Pancreas (tissue), 10 donors: ENCODE data around the gene EFHD1. TPM values are rescaled to one million over a fixed set of nuclear protein-coding genes. Genes with fewer than 3 reads are reported as not detected.
A peak's percentile ranks its signal among the peaks of the same experiment; 100 is the strongest.
"Not testable (repeated sequence)": the region's sequence is repeated elsewhere in the genome, so short reads cannot be mapped to it uniquely, and the experiment has no call there.

Source experiments
- ATAC-seq, 4 donors: fragments of 200-7000 bp; cut with Tn5 transposase; one replicate each; pipeline versions ENCODE4 v1.8.0 to v1.9.1; 2020; ENCODE audit warnings: mild to moderate bottlenecking in 4 of 4, moderate library complexity in 4 of 4
- DNase-seq, 6 donors: peaks; one replicate each; pipeline ENCODE4 v3.0.0-alpha.2; 2020
- FAIRE-seq: peaks from 2 replicates; lab custom pipeline; 2012; peaks lifted over from hg19 to GRCh38; lab: Jason Lieb, UNC
- H3K27ac ChIP-seq, 4 donors: fragments of 200-600 bp; sonication (generic); 1 replicate in 3 of 4; 2 replicates in 1 of 4; pipeline versions ENCODE4 v1.5.0 to v1.8.0; 2020
- H3K27me3 ChIP-seq, 4 donors: fragments of 200-600 bp; one replicate each; pipeline ENCODE4 v1.8.0; 2021
- H3K36me3 ChIP-seq, 3 donors: fragments of 200-600 bp; sonication (generic) in 1 of 3; one replicate each; pipeline versions ENCODE4 v1.5.0 to v1.8.0; 2020 to 2021
- H3K4me1 ChIP-seq, 3 donors: fragments of 200-600 bp; one replicate each; pipeline ENCODE4 v1.8.0; 2021
- H3K4me3 ChIP-seq, 4 donors: fragments of 200-600 bp; sonication (generic) in 2 of 4; one replicate each; pipeline versions ENCODE4 v1.5.0 to v1.8.0; 2020 to 2021
- H3K9me3 ChIP-seq, 4 donors: fragments of 200-600 bp; one replicate each; pipeline ENCODE4 v1.8.0; 2021
- WGBS, 2 donors: extraction: QIAGEN DNeasy Blood & Tissue Kit; methylation state at CpG; one replicate each; pipeline ENCODE4 v1.1.7; 2013; 5-methylcytosine and 5-hydroxymethylcytosine counted together
- intact Hi-C, 3 donors: fragments of 100-400 bp; cut with DNase I; formaldehyde crosslinking; loops; one replicate each; pipeline versions ENCODE4 v1.11.1 to v1.14.2; 2022
- polyA plus RNA-seq, 2 donors: library from polyadenylated mRNA; stranded (reverse); fragments of 200-250 nt; gene quantifications; one replicate each; pipeline ENCODE4 v1.2.3, GENCODE V29; 2013
- total RNA-seq, 6 donors: library from RNA; stranded (reverse); fragmentation: NEBNext Ultra II Directional in 4 of 6; extraction: Animal tissue kit (Norgen Biotek cat#: 25700) in 4 of 6; gene quantifications; one replicate each; pipeline versions ENCODE4 v1.2.1 to v1.2.4, GENCODE V29; 2021 to 2023
- TF ChIP-seq, protein P1 (sequence below), 4 donors: fragments of 200-600 bp; sonication (generic) in 3 of 4; IDR thresholded peaks; one replicate each; pipeline versions ENCODE4 v1.5.0 to v1.8.0; 2021; ENCODE audit warnings: antibody characterized with exemption in 4 of 4
- donor health status: healthy with polysubstance abuse.
- donor health status: DM: no; HTN: no; CAD: no; lungs with moderate emphysema.
- donor health status: DM: no; HTN: no; CAD: no.
- donor health status: control.
- donor health status: control.
- donor health status: Bipolar disorder and iron deficiency.
- donor health status: DM: yes; HTN: yes; CAD: no.
- donor health status: DM: no; HTN: no; CAD: no.
- donor health status: DM: no; HTN: no; CAD: no.
- donor health status: DM: yes; HTN: yes; CAD: no.

EFHD1 gene
- total and polyA plus RNA-seq, 8 donors = 0.31 to 4.8 (median 1.3) TPM

DNA sequence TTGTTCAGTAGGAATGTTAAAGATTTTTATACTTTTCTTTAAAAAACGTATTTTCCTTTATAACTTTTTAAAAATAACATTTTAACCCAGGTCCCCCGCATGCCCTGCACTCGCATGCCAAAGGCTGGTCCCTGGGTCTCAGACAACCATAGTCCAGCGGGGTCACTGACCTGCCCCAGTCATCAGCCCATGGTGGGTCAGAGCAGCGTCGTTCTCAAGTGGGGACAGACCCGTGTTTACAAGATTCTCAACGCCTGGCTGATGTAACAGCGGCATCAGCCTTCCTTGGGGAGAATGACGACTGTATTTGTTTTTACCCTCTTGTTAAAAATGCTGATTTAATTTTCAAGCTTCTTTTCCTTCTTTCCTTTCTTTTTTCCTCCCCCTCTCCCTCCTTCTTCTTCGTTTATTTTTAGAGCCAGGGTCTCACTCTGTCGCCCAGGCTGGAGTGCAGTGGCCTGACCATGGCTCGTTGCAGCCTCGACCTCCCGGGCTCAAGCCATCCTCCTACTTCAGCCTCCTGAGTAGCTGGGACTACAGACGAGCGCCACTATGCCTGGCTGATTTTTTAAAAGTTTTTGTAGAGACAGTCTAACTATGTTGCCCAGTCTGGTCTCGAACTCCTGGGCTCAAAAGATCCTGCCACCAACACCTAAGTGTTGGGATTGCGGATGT lies 1.0 kb upstream of the EFHD1 start:
- no peaks in the 10 kb centered on the region for H3K9me3 ChIP-seq
- H3K36me3 ChIP-seq = no peaks in the 10 kb centered on the region
- peaks cover 0 to 4% (median 0%) of the 10 kb centered on the region in 3 donors for H3K4me1 ChIP-seq
- intact Hi-C loops = no loop called here
- TF ChIP-seq, protein P1, sequence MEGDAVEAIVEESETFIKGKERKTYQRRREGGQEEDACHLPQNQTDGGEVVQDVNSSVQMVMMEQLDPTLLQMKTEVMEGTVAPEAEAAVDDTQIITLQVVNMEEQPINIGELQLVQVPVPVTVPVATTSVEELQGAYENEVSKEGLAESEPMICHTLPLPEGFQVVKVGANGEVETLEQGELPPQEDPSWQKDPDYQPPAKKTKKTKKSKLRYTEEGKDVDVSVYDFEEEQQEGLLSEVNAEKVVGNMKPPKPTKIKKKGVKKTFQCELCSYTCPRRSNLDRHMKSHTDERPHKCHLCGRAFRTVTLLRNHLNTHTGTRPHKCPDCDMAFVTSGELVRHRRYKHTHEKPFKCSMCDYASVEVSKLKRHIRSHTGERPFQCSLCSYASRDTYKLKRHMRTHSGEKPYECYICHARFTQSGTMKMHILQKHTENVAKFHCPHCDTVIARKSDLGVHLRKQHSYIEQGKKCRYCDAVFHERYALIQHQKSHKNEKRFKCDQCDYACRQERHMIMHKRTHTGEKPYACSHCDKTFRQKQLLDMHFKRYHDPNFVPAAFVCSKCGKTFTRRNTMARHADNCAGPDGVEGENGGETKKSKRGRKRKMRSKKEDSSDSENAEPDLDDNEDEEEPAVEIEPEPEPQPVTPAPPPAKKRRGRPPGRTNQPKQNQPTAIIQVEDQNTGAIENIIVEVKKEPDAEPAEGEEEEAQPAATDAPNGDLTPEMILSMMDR (IDR thresholded peaks at IDR 0.05) = no peak
- peaks cover 0 to 15% (median 5%) of the 10 kb centered on the region in 4 donors for H3K27me3 ChIP-seq
- H3K27ac ChIP-seq = no peak overlapping the region
- H3K4me3 ChIP-seq = peak overlapping the region in 3 of 4 donors; percentile 22 to 61 (median 48)
- 55 to 63% methylated on average over 19 of the region's 19 CpGs for WGBS, 2 donors
- no peak for DNase-seq
- no peak for FAIRE-seq
- ATAC-seq = no peak

DNA sequence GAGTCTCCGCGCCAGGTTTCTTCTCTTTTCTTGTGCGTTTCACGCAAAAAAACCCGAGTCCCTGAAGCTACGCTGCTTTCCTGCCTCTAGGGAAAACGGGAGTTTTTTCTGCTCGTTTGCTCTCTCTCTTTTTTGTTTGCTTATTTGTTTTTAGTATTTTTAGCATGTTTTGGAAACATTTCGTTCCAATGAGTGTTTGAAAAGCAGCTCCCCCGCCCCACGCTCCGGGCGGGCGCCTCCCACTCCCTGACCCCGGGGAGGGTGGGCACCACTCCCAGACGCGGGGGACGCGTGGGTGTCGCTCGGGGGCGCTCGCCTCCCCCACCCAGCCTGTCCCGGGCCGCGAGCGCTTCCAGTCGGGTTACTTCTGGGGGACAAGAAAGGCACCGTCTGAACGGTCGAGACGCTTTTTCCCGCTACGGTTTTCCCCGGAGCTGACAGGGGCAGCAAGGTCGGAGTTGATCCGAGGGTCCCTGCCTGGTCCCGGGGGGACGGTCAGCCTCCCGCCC lies 446 bp upstream of the EFHD1 start:
- ATAC-seq (peak; percentile 23 to 53 (median 40)), DNase-seq (peak in 1 of 6 donors; percentile 32), FAIRE-seq (no peak)
- intact Hi-C loops = no loop called here
- no peaks in the 10 kb centered on the region for H3K9me3 ChIP-seq
- no peak overlapping the region for H3K27ac ChIP-seq
- H3K27me3 ChIP-seq = peaks cover 0 to 15% (median 5%) of the 10 kb centered on the region in 4 donors
- H3K36me3 ChIP-seq = no peaks in the 10 kb centered on the region
- 2 to 4% methylated on average over 40 of the region's 40 CpGs for WGBS, 2 donors
- peaks cover 0 to 4% (median 0%) of the 10 kb centered on the region in 3 donors for H3K4me1 ChIP-seq
- TF ChIP-seq, protein P1 (IDR thresholded peaks at IDR 0.05) = no peak
- peak overlapping the region; percentile 22 to 61 (median 52) for H3K4me3 ChIP-seq

DNA sequence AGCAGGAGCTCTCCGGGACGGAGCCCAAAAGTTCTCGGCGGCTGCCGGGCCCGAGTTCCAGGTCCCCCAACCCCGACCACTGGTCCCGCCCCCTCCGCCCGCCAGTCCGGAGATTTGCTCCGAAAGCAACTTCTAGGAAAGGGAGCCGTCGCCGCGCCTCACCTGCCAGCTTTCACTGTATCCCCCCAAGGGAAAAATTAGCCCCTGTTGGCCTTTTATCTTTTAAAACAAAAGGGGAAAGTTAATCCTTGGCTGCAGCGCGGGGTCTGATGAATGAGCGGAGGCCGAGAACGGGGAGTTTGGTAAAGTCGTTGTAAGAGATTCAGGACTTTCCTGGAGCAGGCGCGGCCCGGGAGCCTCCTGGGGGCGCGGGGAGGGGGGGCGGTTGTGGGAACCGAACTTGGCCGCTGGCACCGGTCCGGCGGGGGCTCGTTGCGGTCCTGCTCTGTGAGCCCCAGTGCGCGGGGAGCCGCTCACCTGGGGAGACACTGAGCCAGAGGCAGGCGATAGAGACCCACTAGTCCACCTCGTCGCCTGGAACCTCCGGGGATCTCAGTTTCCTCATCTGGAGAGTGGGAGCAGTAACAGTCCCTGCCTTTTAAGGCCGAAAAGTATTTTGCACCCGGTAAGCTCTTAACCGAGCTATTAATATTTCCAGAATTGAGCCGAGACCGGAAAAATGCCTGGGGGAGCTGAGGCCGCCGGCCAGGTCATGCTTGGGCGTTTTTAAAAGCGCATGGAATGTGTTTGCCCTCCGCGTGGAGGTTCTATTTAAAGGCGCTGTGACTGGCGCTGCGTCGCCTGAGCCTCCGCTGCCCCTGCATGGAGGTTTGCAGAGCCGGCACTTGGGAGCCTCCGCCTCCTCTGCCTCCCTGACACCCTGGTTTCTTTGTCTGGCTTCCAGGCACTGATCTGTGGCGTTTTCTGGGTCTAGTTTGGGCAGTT lies 1.1 kb downstream of the EFHD1 start:
- no peak overlapping the region for H3K27ac ChIP-seq
- H3K27me3 ChIP-seq = peaks cover 0 to 15% (median 5%) of the 10 kb centered on the region in 4 donors
- intact Hi-C loops = no loop called here
- peak overlapping the region in 3 of 4 donors; percentile 48 to 61 (median 57) for H3K4me3 ChIP-seq
- DNase-seq (peak in 2 of 6 donors; percentile 33 to 76), FAIRE-seq (no peak), ATAC-seq (peak in 1 of 4 donors; percentile 5)
- TF ChIP-seq, protein P1 (IDR thresholded peaks at IDR 0.05) = no peak
- H3K9me3 ChIP-seq = no peaks in the 10 kb centered on the region
- WGBS, 2 donors = 23 to 36% methylated on average over 61 of the region's 61 CpGs
- peaks cover 0 to 4% (median 0%) of the 10 kb centered on the region in 3 donors for H3K4me1 ChIP-seq
- no peaks in the 10 kb centered on the region for H3K36me3 ChIP-seq

DNA sequence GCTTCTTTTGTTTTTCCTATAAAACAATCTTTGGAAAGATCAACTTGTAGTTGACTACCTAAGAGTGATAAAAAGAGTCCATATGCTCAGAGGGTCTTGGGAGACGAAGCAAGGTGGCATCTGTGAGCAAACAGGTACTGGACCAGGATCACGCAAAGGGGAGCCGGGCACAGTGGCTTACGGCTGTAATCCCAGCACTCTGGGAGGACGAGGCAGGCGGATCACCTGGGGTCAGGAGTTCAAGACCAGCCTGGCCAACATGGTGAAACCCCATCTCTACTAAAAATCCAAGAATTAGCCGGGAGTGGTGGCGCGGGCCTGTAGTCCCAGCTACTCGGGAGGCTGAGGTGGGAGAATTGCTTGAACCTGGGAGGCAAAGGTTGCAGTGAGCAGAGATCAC lies 2.0 kb downstream of the EFHD1 start:
- H3K27ac ChIP-seq, DNase-seq, ATAC-seq, H3K4me3 ChIP-seq, H3K9me3 ChIP-seq, FAIRE-seq, H3K4me1 ChIP-seq, H3K36me3 ChIP-seq, intact Hi-C loops: not testable (repeated sequence)
- peaks cover 0 to 11% (median 5%) of the 10 kb centered on the region in 4 donors for H3K27me3 ChIP-seq
- WGBS, 2 donors = 98 to 99% methylated on average over 10 of the region's 10 CpGs

DNA sequence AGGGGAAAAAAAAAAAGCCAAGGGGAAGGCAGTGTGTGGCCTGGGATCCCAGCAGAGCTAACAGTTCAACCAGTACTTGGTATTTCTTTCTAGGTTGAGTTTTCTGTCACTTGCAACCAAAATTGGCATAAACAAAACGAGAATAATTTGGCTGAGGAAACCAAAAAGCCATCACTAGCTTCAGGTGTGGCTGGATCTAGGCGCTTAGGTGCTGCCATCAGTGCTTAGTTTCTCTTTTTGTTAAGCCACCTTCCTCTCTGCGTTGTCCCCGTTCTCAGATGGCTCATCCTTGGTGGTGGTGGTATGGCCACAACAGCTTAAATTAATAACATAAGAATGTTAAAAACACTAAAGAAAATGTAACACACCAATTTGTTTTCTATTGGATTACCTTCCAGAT lies 2.4 kb downstream of the EFHD1 start:
- Histone ChIP-seq H3K36me3 (no peaks in the 10 kb centered on the region), H3K9me3 (no peaks in the 10 kb centered on the region), H3K27ac (no peak overlapping the region), H3K4me1 (peaks cover 0 to 4% (median 0%) of the 10 kb centered on the region in 3 donors), H3K27me3 (peaks cover 0 to 11% (median 5%) of the 10 kb centered on the region in 4 donors), H3K4me3 (no peak overlapping the region)
- TF ChIP-seq, protein P1 (IDR thresholded peaks at IDR 0.05) = no peak
- ATAC-seq = no peak
- no peak for FAIRE-seq
- WGBS, 2 donors = 93 to 97% methylated on average over 4 of the region's 4 CpGs
- intact Hi-C loops = no loop called here
- DNase-seq = no peak
